Glutamatergic neuron (in vitro differentiated cells): ENCODE data around the gene AUTS2. TPM values are rescaled to one million over a fixed set of nuclear protein-coding genes. Genes with fewer than 3 reads are reported as not detected.

Experiments used
- DNase-seq: peaks from one replicate; pipeline ENCODE4 v3.0.0; 2022
- H3K27ac Mint-ChIP-seq: one replicate; pipeline ENCODE4 v1.8.0; 2020; ENCODE audit warnings: mild to moderate bottlenecking, mixed read lengths, inconsistent platforms; ENCODE audit not compliant: unreplicated experiment
- H3K27me3 Mint-ChIP-seq: one replicate; pipeline ENCODE4 v1.8.0; 2020; ENCODE audit warnings: mild to moderate bottlenecking, moderate library complexity, mixed read lengths, inconsistent platforms; ENCODE audit not compliant: unreplicated experiment
- H3K36me3 Mint-ChIP-seq: one replicate; pipeline ENCODE4 v1.8.0; 2020; ENCODE audit warnings: mild to moderate bottlenecking, mixed read lengths, inconsistent platforms; ENCODE audit not compliant: unreplicated experiment
- H3K4me1 Mint-ChIP-seq: one replicate; pipeline ENCODE4 v1.8.0; 2020; ENCODE audit warnings: mild to moderate bottlenecking, low read depth, mixed read lengths, inconsistent platforms; ENCODE audit not compliant: unreplicated experiment
- H3K4me3 Mint-ChIP-seq: one replicate; pipeline ENCODE4 v1.8.0; 2020; ENCODE audit warnings: mild to moderate bottlenecking, mixed read lengths, inconsistent platforms; ENCODE audit not compliant: unreplicated experiment
- H3K9me3 Mint-ChIP-seq: one replicate; pipeline ENCODE4 v1.8.0; 2020; ENCODE audit warnings: mild to moderate bottlenecking, moderate library complexity, mixed read lengths, inconsistent platforms; ENCODE audit not compliant: unreplicated experiment
- total RNA-seq: library from RNA; stranded (reverse); fragmentation: NEBNext Ultra II Directional; extraction: Animal tissue kit (Norgen Biotek cat#: 25700); gene quantifications from one replicate; pipeline ENCODE4 v1.2.1, GENCODE V29; 2021; ENCODE audit not compliant: unreplicated experiment
- TF ChIP-seq, protein P1 (sequence below): fragments of 200-600 bp; sonication (generic); IDR thresholded peaks from one replicate; pipeline ENCODE4 v1.5.0; 2021; ENCODE audit not compliant: partially characterized antibody, unreplicated experiment

AUTS2 gene
- total RNA-seq, 1 donor from 2014 or later = 300 TPM

DNA sequence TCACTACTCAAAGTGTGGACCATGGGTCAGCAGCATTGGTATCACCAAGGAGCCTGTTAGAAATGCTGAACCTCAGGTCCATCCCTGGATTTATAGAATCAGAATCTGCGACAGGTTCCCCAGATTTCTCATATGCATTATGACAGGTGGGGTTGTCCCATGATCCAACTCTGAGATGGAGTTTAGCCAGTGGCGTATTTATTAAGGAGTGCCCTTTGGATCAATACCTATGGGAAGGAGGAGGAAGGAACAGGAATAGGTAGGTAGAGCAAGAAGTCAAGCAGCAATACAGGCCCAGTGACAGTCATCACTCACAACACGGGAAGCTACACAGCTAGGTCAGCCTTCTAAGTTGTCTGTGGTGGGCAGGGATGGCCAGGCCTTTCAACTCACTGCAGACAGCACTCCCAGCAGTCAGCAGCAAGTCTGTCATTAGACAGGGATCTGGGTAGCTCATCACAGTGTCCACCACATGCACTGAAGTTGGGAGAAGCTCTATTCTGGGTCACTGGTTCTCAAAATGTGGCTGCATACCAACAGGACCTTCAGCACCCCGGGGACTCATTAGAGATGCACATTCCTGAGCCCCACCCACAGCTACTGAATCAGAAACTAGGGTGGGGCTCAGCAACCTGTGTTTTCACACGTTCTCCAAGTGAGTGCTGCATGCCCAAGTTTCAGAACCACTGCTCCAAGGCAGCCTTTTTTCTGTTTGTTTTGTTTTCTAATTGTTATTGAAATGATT, 1001.3 kb downstream of the AUTS2 start:
- TF ChIP-seq, protein P1, sequence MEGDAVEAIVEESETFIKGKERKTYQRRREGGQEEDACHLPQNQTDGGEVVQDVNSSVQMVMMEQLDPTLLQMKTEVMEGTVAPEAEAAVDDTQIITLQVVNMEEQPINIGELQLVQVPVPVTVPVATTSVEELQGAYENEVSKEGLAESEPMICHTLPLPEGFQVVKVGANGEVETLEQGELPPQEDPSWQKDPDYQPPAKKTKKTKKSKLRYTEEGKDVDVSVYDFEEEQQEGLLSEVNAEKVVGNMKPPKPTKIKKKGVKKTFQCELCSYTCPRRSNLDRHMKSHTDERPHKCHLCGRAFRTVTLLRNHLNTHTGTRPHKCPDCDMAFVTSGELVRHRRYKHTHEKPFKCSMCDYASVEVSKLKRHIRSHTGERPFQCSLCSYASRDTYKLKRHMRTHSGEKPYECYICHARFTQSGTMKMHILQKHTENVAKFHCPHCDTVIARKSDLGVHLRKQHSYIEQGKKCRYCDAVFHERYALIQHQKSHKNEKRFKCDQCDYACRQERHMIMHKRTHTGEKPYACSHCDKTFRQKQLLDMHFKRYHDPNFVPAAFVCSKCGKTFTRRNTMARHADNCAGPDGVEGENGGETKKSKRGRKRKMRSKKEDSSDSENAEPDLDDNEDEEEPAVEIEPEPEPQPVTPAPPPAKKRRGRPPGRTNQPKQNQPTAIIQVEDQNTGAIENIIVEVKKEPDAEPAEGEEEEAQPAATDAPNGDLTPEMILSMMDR = no peak
- peaks cover 21% of the 10 kb centered on the region for H3K36me3 Mint-ChIP-seq
- DNase-seq = no peak
- no peak overlapping the region for H3K4me3 Mint-ChIP-seq
- H3K9me3 Mint-ChIP-seq = peaks cover 12% of the 10 kb centered on the region
- peaks cover 17% of the 10 kb centered on the region for H3K4me1 Mint-ChIP-seq
- H3K27ac Mint-ChIP-seq = no peak overlapping the region
- H3K27me3 Mint-ChIP-seq = peaks cover 2% of the 10 kb centered on the region

DNA sequence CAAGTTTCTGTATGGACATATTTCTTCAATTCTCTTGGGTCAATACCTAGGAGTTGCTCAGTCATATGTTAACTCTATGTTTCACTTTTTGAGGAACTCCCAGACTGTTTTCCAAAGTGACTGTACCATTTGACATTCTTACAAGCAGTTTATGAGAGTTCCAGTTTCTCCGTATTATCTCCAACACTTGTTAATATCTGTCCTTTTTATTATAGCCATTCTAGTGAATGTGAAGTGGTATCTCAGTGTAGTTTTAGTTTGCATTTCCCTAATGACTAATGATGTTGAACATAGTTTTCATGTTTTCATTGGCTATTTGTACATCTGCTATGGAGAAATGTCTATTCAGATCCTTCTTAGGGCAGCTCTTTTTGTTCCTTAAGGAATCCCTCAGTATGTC, 1002.7 kb downstream of the AUTS2 start:
- peaks cover 2% of the 10 kb centered on the region for H3K27me3 Mint-ChIP-seq
- H3K4me1 Mint-ChIP-seq = peaks cover 13% of the 10 kb centered on the region
- H3K36me3 Mint-ChIP-seq = peaks cover 30% of the 10 kb centered on the region
- no peak for DNase-seq
- H3K9me3 Mint-ChIP-seq = peaks cover 7% of the 10 kb centered on the region
- H3K27ac Mint-ChIP-seq = no peak overlapping the region
- no peak overlapping the region for H3K4me3 Mint-ChIP-seq
- TF ChIP-seq, protein P1 = no peak

DNA sequence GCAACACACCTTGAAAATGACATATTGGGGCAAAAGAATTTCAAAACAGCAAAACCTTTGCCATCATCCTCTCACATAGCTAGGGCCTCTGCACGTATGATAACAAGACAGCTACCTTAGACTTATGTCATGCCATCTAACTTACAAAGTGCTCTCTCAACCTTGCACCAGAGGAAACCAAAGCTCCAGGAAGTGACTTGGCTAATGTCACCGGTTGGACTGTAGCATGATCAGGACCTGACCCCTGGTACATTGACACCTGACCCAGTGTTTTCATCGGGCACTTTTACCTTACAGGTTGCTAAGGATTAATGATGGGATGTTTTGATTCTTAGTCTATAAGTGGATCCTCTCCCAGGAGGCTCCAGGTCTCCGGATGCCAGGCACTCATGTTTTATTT, 1003.8 kb downstream of the AUTS2 start:
- no peak for DNase-seq
- no peak overlapping the region for H3K4me3 Mint-ChIP-seq
- peaks cover 5% of the 10 kb centered on the region for H3K4me1 Mint-ChIP-seq
- H3K9me3 Mint-ChIP-seq = peaks cover 7% of the 10 kb centered on the region
- H3K27me3 Mint-ChIP-seq = peaks cover 2% of the 10 kb centered on the region
- H3K27ac Mint-ChIP-seq = no peak overlapping the region
- TF ChIP-seq, protein P1 = no peak
- peaks cover 30% of the 10 kb centered on the region for H3K36me3 Mint-ChIP-seq

DNA sequence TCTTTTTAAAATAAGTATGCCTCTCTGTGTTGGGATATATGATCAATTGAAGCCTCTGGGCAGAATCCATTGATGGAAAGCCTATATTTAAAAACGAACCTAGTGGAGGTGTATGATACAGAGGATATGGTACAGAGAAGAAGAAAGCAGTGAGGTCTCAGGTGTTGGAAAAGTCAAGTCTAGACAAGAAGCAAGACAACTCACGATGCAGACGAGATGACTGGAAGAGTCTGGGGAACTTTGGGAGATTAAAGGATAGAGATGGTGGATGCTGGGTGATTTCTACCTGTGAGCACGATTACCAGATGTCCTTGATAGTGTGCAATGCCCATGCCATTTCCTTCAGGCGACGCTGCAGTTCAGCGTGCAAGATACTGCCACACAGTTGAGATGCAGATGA, 1009.0 kb downstream of the AUTS2 start:
- Mint-ChIP-seq H3K4me1 (peaks cover 2% of the 10 kb centered on the region), H3K27me3 (no peaks in the 10 kb centered on the region), H3K27ac (no peak overlapping the region), H3K36me3 (peaks cover 15% of the 10 kb centered on the region), H3K9me3 (peaks cover 3% of the 10 kb centered on the region), H3K4me3 (no peak overlapping the region)
- TF ChIP-seq, protein P1 = no peak
- DNase-seq = no peak

DNA sequence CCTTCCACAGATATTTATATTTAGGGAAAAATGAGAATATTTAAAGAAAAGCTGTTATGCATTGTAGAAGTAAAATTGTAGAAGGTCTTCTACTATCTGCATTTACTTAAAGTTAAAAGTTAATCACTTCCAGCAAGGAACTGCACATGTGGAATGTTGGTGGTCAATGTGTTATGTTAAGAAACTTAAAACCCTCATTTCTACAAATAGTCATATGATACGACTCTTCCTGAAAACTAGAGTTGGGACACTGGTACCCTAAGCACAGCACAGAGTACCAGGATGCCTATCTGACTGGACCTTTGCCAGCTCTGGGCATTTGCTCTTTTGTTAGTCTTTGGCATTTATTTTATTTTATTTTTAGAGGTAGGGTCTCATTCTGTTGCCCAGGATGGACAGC, 1009.5 kb downstream of the AUTS2 start:
- no peaks in the 10 kb centered on the region for H3K27me3 Mint-ChIP-seq
- H3K4me1 Mint-ChIP-seq = peaks cover 5% of the 10 kb centered on the region
- peaks cover 15% of the 10 kb centered on the region for H3K36me3 Mint-ChIP-seq
- H3K4me3 Mint-ChIP-seq = no peak overlapping the region
- TF ChIP-seq, protein P1 = no peak
- no peak for DNase-seq
- peaks cover 3% of the 10 kb centered on the region for H3K9me3 Mint-ChIP-seq
- no peak overlapping the region for H3K27ac Mint-ChIP-seq
